ENCODE measurements around the gene SLC7A6.

Gene SLC7A6

GRCh38 chr16:68346892-68347480, 82.7 kb downstream of the SLC7A6 start:
- DNase-seq (ENCODE audit: low read depth): no peak

- DNase-seq (ENCODE audit: low read depth): no peak
These were observed 83.3 kb downstream of the SLC7A6 start for GRCh38 chr16:68347605-68348004.

GRCh38 chr16:68348639-68349445, 84.5 kb downstream of the SLC7A6 start:
- no peak for DNase-seq (ENCODE audit: low read depth)

- DNase-seq (ENCODE audit: low read depth): peak; percentile 38
These were observed 85.6 kb downstream of the SLC7A6 start for GRCh38 chr16:68349838-68350410.

- DNase-seq (ENCODE audit: low read depth): no peak
These were observed 86.6 kb downstream of the SLC7A6 start for GRCh38 chr16:68350813-68351350.

Data from amniotic epithelial cell (primary cell).